ENCODE data around the gene YIPF3.

DNA sequence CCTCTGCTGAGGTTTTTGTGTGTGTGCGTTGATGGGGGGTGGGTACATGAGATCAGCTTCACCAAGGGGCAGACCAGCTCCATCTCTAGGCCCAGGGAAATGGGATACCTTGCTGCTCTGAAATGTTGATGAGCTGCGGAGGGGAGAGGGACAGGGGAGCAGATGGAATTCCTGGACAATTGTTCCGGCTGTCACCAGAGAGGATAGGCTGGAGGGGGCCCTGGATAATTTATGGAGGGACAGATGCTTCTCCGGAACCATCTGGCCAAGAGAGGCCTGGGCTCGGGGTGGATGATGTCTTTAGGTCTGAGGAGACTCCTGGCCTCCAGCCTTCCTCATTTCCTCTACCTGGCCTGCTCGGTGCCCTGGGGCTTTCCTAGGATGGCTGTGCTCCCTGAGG is 41.2 kb downstream of the YIPF3 start:
- TF ChIP-seq SUZ12 (IDR thresholded peaks at IDR 0.05; ENCODE audit: extremely low read depth, insufficient read depth, insufficient read length), result no peak
- TF ChIP-seq YY1 (IDR thresholded peaks at IDR 0.05; ENCODE audit: insufficient read depth, insufficient read length), result no peak
